ENCODE data around the gene KRT40.
"Not testable (repeated sequence)": the region's sequence is repeated elsewhere in the genome, so short reads cannot be mapped to it uniquely, and the experiment has no call there.

The KRT40 gene

DNA sequence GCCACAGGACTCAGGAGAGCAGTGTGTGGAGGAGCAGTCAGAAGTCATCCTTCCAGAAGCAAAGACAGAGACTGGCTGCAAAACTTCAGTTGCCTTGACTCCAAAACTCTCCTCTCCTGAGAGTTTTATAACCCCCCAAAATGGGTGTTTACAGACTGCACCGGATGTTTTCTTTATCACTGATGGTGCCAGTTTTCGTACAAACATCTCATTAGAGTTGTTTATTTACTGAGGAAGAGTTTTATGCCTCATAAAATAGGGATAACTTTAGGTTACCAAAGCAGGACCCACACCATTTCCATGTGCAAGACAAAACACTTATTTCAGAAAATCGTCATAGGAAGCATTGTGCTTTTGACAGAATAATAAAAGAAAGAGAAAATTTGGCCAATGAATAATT is at the start of gene KRT40:
Gene KRT40, minus strand, starts transcription at position 101 of the 400 bp plus-strand sequence. Its CDS starts 53 bp downstream, at position 48.
- in situ Hi-C loops (cut with MboI; ENCODE audit: low sequenced_read_pairs), result no loop called here

DNA sequence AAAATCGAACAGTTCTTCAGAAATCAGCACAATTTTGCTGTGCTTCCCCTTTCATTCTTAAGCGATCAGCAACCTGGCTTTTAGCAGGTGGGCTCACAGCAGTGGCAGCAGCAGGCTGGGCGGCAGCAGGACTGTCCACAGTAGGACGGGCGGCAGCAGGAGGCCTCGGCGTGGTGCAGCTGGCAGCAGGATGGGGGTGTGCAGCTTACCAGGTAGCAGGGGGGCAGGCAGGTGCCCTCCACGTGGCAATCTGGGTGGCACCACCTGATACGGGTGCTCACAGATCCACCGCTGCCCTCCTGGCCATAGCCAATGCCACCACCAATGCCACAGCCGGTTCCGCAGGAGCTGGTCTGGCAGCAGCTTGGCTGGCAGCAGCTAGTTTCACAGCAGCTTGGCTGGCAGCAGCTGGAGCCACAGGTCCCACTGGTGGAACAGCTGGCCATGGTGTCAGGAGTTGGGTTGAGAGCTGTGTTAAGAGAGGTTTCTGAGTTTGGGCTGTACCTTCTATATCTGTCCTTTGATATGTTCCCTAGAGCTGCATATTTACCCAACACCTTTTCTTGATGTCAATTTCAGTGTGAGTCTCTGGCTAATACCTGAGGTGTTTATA is 45.6 kb upstream of the KRT40 start, which contains the start of gene KRTAP1-4:
Gene KRTAP1-4, minus strand, starts transcription at position 563 of the 613 bp plus-strand sequence. Its CDS starts 117 bp downstream, at position 446.
- in situ Hi-C loops (cut with MboI; ENCODE audit: low sequenced_read_pairs), result no loop called here

DNA sequence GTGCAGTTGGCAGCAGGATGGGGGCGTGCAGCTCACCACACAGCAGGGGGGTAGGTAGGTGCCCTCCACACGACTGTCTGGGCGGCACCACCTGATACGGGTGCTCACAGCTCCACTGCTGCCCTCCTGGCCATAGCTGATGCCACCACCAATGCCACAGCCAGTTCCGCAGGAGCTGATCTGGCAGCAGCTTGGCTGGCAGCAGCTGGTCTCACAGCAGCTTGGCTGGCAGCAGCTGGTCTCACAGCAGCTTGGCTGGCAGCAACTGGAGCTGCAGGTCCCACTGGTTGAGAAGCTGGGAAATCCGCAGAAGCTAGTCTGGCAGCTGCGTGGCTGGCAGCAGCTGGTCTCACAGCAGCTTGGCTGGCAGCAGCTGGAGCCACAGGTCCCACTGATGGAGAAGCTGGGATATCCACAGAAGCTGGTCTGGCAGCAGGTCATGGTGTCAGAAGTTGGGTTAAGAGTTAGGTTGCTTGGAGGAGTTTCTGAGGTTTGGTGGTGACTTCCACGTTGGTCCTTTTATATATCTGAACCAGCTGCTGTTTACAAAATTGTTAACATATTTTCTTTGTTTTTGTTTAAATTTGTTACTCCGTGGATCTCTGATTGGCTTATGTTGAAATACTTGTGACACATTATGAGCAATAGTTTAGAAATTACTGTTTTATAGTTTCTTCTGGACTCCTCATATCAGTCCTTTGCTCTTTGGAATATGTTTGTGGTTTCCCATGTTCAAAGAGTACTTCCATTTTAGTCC is 42.8 kb upstream of the KRT40 start, which contains the start of gene KRTAP1-5:
Gene KRTAP1-5, minus strand, starts transcription at position 494 of the 757 bp plus-strand sequence. Its CDS starts 53 bp downstream, at position 441.
- in situ Hi-C loops (cut with MboI; ENCODE audit: low sequenced_read_pairs), result no loop called here

DNA sequence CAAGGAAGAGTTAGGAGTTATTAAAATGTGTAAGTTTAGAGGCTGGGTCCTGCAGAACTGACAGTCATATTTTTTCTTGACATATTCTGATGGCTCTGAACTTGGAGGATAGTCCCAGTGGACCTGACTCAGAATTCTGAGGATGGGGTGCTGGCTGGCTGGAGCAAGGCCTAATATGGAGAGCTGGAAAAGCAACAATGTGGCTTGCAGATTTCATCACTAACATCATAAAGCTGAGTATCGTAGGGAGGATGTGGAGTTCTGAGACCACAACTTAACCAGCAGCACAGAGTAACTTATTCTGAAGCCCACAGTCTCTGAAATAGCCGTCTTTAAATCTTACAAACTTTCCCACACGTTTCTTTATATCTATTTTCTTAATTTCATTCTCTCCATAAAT is 40.6 kb upstream of the KRT40 start:
- in situ Hi-C loops (cut with MboI; ENCODE audit: low sequenced_read_pairs), result no loop called here

DNA sequence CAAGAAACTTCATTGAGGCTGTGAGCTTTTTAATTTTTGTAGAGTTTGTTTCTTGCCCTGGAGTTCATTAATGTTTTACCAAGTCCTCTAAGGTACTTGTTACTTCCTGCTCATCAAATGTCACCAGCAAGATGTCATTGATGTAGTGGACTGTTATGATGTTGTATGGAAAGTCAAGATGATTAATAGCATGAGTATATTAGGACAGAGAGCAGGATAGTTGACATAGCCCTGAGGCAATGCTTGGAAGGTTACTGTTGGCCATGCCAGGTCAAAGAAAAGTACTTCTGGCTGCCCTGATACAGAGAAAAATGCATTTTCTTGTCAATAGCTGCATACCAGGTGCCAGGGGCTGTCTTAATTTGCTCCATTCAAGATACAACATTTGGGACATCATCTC is 36.2 kb upstream of the KRT40 start:
- in situ Hi-C loops (cut with MboI; ENCODE audit: low sequenced_read_pairs), result no loop called here

DNA sequence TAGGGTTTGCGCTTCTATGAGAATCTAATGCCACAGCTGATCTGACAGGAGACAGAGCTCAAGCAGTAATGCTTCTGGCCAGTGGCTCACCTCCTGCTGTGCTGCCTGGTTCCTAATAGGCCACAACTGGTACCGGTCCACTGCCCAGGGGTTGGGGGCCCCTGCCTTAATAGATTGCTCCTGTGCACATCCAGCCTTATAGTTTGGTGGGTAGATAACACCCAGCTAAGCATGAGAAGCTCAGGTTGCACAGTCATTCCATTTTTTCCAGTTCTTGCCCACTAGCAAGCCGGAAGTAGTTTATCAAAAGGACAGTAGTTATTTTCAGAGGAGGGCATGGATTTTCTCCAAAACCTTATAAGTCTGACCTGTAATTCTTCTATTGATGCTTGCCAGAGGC is 35.3 kb upstream of the KRT40 start:
- in situ Hi-C loops (cut with MboI; ENCODE audit: low sequenced_read_pairs), result no loop called here

DNA sequence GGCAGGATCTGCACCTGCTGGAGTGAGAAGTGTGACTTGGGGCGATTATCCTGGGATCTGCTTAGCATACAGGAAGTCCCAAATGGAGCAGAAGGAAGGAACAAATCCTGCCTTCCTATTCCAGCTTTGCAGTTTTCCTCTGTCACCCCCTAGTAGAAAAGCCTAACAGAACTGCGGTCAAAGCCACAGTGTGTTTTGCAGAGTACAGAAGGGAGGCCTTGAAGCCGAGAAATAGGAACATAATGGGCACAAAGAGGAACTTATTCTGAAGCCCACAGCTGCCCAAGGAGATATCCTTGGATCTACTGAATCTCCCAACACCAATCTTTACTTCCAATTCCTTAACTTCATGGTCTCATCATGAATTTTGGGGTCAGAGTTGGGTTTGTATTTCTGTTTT is 34.4 kb upstream of the KRT40 start:
- in situ Hi-C loops (cut with MboI; ENCODE audit: low sequenced_read_pairs), result no loop called here

DNA sequence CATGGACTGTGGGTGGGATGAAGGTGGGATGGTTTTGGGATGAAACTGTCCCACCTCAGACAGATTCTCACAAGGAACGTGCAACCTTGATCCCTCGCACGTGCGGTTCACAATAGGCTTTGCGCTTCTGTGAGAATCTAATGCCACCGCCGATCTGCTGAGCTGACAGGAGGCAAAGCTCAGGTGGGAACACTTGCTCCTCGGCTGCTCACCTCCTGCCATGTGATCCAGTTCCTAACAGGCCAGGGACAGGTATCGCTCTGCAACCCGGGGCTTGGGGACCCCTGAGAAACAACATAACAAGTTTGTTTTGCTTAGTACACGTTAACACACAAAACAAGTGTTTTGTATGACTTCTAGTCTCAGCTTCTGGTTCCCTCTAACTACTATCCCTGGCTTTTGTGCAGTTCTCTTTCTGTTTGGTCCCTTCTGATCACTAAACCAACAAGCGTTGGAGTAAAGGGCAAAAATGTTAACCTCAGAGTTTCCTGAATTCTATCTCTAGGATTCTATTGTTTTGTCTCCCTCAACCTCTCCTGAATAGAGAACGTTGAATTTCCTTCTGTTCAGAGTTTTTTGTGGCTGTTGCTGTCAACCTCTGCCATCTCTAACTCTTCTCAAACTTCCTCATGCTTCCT is 32.6 kb upstream of the KRT40 start:
- in situ Hi-C loops (cut with MboI; ENCODE audit: low sequenced_read_pairs), result no loop called here

- in situ Hi-C loops (cut with MboI; ENCODE audit: low sequenced_read_pairs), result no loop called here
These were observed 31.3 kb upstream of the KRT40 start for GRCh38 chr17:41015454-41015853.

- in situ Hi-C loops (cut with MboI; ENCODE audit: low sequenced_read_pairs), result no loop called here
These were observed 29.5 kb upstream of the KRT40 start for GRCh38 chr17:41013606-41014005.

- in situ Hi-C loops (cut with MboI; ENCODE audit: low sequenced_read_pairs), result no loop called here
These were observed 29.1 kb upstream of the KRT40 start for GRCh38 chr17:41013181-41013580.

- in situ Hi-C loops (cut with MboI; ENCODE audit: low sequenced_read_pairs), result no loop called here
These were observed 28.4 kb upstream of the KRT40 start for GRCh38 chr17:41012326-41013120.

- in situ Hi-C loops (cut with MboI; ENCODE audit: low sequenced_read_pairs), result no loop called here
These were observed 26.3 kb upstream of the KRT40 start for GRCh38 chr17:41010441-41010840.

DNA sequence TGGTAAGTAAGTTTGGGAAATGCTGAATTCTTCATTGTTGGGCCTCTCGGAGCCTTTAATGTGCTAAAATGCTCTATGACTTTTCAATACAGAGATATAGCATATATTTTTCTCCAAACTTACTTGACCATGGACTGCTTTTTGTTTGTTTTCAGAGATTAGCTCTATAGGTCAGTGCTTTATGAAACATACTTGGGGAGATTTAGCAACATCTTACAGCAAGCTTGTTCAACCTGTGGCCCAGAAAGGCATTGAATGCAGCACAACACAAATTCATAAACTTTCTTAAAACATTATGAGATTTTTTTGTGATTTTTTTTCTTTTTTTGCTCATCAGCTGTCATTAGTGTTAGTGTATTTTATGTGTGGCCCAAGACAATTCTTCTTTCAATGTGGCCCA is 25.8 kb upstream of the KRT40 start:
- in situ Hi-C loops (cut with MboI; ENCODE audit: low sequenced_read_pairs), result no loop called here

GRCh38 chr17:41009301-41009760 is 25.2 kb upstream of the KRT40 start:
- in situ Hi-C loops (cut with MboI; ENCODE audit: low sequenced_read_pairs), result no loop called here

DNA sequence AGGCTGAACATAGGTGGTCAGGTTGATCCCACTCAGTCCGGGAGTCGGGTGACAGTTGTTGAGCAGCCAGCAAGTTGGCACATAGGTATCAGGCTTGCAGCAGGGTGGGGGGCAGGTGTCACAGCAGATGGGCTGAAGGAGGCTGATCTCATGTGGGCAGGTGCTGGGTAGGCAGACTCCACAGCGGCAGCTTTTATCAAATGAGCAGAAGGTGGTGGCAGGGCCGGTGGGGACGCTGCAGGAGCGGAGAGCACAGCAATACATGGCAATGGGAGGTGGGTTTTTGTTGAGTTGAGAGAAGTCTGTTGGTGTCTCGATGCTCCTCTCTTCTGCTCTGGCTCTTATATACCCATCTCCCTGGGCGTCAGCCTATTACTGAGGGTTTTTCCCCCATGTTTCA is 24.7 kb upstream of the KRT40 start, which contains the start of gene KRTAP3-1:
Gene KRTAP3-1, minus strand, starts transcription at position 318 of the 400 bp plus-strand sequence. Its CDS starts 54 bp downstream, at position 264.
- in situ Hi-C loops (cut with MboI; ENCODE audit: low sequenced_read_pairs), result no loop called here

GRCh38 chr17:41004397-41004796 is 20.3 kb upstream of the KRT40 start:
- in situ Hi-C loops (cut with MboI; ENCODE audit: low sequenced_read_pairs), result no loop called here

DNA sequence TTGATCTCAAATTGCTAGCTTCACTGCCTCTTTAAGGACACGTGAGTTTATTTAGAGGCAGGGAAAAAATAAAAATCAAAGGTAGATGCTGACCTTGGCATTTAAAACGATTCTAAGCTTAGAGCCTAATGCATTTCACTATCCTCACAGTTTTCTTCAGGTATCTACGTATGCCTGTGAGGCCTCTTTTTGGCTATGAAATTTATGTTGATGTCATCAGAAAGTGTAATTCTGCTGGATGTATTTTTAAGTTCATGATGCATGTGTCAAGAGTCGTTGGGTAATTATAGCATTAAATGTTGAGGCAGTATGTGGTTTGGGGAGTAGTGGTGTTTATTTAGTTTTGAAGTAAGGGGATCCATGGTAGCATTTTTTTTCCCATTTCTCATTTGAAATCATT is 19.8 kb upstream of the KRT40 start:
- in situ Hi-C loops (cut with MboI; ENCODE audit: low sequenced_read_pairs), result no loop called here

DNA sequence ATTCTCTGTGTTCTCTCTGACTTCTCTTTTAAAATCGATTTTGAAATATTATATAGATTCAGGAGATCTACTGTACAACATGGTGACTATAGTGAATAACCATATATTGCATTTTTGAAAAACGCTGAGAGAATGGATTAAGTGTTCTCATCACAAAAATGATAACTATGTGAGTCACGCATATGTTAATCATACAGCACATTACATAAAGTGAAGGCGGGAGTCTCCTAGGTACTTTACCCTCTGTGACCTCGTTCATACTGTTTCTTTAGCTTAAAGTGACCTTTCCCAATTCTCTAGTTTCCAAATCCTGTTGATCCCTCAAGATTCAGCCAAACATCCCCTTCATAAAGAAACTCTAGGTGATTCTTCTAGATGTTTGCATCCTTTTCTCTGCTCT is 18.7 kb upstream of the KRT40 start:
- in situ Hi-C loops (cut with MboI; ENCODE audit: low sequenced_read_pairs), result no loop called here

DNA sequence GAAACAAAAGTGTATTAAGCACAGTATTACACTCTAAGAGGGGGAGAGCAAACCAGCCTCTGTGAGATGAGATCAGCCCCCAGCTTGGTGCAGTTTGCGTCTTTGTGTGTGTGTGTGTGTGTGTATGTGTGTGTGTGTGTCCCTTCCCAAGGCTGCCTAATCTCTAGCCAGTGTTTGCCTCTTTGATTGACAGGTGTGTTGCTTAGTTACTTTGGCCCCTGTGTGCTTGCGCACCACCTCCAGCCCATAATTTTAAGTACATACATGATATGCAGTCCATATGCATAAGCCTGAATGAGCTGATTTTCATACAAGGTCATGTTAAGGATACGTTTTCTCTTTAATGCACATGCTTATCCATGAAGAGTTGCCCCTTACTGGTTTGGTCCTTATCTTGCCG is 17.7 kb upstream of the KRT40 start:
- in situ Hi-C loops (cut with MboI; ENCODE audit: low sequenced_read_pairs), result no loop called here

DNA sequence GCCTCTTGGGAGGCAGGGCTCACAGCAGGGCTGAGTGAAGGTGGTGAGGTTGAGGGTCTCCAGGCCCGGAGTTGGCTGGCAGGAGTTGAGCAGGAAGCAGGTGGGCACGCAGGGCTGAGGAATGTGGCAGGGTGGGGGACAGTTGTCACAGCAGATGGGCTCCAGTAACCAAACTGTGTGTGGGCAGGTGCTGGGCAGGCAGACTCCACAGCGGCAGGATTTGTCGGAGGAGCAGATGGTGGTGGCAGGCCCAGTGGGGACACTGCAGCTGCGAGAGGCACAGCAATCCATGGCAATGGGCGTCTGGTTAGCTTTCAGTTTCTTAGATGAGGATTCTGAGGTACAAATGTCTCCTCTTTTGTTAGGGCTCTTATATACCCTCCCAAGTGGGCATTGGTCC is 15.4 kb upstream of the KRT40 start, which contains the start of gene KRTAP3-2:
Gene KRTAP3-2, minus strand, starts transcription at position 344 of the 400 bp plus-strand sequence. Its CDS starts 53 bp downstream, at position 291.
- in situ Hi-C loops (cut with MboI; ENCODE audit: low sequenced_read_pairs), result not testable (repeated sequence)

All from HL-60/S4 treated with retinoic acid at 250 ng/mL for 4 days and 3 days (cell line).